DOHH2 (cell line): ENCODE data around the gene SEPTIN1.

ENCODE experiments used
- EZH2phosphoT487 ChIP-seq: fragments of 200-600 bp; sonication (generic); IDR thresholded peaks from 2 replicates; pipeline ENCODE4 v1.6.1; 2017; ENCODE audit warnings: borderline replicate concordance, mild to moderate bottlenecking, antibody characterized with exemption, low read length, moderate library complexity, mixed read lengths
- TF ChIP-seq, protein P1 (sequence below): fragments of 200-600 bp; sonication (generic); IDR thresholded peaks from one replicate; pipeline ENCODE4 v1.5.1; 2014; ENCODE audit warnings: antibody characterized with exemption, mild to moderate bottlenecking, low read depth, low read length; ENCODE audit not compliant: poor library complexity, severe bottlenecking

DNA sequence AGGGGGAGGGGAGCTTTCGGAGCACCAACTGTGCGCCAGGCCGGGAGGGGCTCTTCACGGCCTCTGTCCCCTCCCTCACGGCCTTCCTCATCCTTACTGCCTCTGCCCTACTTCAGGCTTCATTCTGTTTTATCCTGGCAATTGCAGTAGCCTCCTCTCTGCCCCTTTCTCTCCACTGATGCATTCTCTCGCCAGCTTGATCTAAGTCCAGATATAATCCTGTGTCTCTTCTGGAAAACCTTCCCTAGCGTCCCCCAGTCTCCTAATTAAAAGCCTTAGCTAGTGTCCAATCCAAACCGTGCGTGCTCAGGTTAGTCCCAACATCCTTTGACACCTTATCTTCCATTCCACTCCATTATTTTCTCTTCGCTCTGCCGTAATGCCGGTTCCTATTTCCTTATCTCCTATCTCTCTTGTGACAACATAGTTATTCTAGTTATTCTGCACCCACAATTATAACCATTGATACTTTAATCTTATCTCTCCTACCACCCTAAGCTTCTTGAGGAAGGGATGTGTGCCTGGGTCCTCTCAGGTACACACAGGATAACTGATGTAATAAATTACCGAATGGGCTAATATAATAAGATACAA, 13.7 kb upstream of the SEPTIN1 start:
- TF ChIP-seq, protein P1, sequence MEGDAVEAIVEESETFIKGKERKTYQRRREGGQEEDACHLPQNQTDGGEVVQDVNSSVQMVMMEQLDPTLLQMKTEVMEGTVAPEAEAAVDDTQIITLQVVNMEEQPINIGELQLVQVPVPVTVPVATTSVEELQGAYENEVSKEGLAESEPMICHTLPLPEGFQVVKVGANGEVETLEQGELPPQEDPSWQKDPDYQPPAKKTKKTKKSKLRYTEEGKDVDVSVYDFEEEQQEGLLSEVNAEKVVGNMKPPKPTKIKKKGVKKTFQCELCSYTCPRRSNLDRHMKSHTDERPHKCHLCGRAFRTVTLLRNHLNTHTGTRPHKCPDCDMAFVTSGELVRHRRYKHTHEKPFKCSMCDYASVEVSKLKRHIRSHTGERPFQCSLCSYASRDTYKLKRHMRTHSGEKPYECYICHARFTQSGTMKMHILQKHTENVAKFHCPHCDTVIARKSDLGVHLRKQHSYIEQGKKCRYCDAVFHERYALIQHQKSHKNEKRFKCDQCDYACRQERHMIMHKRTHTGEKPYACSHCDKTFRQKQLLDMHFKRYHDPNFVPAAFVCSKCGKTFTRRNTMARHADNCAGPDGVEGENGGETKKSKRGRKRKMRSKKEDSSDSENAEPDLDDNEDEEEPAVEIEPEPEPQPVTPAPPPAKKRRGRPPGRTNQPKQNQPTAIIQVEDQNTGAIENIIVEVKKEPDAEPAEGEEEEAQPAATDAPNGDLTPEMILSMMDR, result no peak
- no peak for TF ChIP-seq EZH2phosphoT487
